Stimulated activated CD8-positive, alpha-beta memory T cell treated with anti-CD3 and anti-CD28 coated beads, Interleukin-2, amount 100 ng/mL, for 1 hour (primary cell): Measurements from ENCODE around the gene DNAJB12.
"Not testable (repeated sequence)": the region's sequence is repeated elsewhere in the genome, so short reads cannot be mapped to it uniquely, and the experiment has no call there.

Experiments used
- DNase-seq, 2 donors: peaks; one replicate each; pipeline ENCODE4 v3.0.0-alpha.2; 2020; ENCODE audit warnings: low read depth in 2 of 2

Gene DNAJB12

DNA sequence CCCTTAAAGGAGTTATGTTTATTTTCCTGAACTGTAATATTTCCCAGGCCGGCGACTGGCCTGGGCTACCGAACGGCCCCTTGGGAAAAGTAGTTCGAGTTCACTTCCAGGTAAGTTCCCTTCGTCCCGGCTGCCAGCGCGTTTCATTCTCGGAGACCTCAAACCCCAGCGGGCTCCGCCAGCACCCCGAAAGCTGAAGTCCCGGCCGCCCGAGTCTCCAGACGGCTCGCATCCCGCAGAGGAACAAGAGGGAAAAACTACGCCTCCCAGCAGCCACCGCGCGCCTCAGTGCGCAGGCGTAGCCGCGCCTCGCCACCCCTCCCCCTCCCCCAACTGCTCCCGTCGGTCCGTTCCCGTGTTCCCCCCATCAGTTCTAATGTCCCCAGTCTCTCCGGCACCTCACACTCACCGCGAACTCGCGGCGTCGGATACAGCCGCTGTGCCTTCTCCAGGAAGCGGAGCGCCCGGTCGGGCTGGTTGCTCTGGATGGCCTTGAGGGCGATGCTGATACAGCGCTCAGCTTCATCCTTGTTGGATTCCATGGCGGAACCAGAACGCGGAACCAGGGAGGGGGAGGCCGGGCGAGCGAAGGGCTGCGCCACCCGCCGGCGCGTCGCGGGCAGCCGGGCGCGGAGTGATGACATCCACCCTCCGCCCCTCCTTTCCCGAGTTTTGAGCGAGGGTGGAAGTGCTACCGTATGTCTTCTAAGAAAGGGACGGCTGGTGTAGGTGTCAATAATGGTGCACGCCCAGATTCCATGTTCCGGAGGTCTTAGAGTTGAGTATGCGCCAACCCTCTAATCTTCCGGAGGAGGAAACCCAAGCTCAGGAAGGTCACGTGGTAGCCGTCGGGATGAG lies at the start of gene DNAJB12:
Gene DNAJB12 (minus strand): TSS at position 564 of the 858 bp plus-strand sequence. CDS start 22 bp downstream, at position 542.
- peak; percentile 72 to 75 for DNase-seq

- not testable (repeated sequence) for DNase-seq
Measured at GRCh38 chr10:72395581-72395980, 40.9 kb upstream of the DNAJB12 start.

DNA sequence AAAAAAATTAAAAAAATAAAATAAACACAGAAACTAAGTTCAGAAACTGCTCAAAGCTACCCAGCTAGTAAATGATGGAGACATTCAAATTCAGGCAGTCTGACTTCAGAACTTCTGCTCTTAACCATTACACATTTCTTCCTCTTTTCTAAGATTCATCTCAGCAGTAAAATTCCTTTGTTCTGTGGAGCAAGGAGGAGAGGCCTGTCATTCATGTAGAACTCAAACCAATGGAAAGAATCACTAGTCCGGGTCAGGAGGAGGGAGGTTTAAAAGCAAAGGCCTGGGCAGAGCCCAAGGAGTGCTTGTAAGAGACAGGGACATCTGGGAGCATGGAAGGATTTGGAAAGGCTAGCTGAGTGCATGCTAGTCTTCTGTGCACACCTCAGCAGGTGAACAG lies 37.9 kb upstream of the DNAJB12 start:
- DNase-seq: no peak

- DNase-seq: no peak
Measured at GRCh38 chr10:72390764-72391163, 36.0 kb upstream of the DNAJB12 start.

DNA sequence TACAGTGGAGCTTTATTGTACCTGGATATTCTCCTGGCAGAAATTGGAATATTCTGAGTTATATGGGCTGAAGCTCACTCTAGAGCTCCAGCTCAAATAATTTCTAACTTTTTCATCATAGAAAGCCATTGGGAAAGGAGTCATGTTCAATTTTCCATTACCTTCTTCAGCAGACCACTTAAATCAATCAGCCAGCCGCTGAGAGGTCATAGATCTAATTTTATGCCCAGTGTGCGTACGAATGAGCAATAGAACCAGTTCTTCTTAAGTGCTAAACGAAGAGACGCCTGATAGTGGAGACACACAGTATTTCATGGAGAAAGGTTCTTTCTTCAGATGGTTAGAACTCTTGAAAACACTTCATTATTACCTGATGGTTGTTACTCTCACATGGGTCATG lies 35.0 kb upstream of the DNAJB12 start:
- no peak for DNase-seq

DNA sequence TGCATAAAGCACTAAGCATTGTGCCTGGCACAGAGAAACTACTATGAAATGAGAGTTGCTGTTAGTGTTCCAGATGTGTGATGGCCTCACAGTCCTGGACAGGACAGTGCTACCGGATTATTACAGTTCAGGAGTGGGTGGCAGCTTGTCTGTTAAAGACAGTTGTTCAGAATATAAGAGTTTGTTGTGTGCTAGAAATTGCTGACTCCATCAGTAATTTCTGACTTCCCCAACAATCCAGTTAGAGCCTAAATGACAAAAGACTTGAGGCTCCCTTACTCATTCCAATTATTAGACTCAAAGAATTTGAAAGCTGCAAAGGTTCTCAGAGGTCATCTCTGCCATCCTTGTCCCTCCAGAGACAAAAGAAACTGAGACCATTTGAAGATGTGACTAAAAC lies 34.3 kb upstream of the DNAJB12 start:
- no peak for DNase-seq

GRCh38 chr10:72388062-72388461 lies 33.3 kb upstream of the DNAJB12 start:
- no peak for DNase-seq

GRCh38 chr10:72386916-72387586 lies 32.3 kb upstream of the DNAJB12 start:
- DNase-seq: no peak

- DNase-seq: no peak
Measured at GRCh38 chr10:72385724-72386123, 31.0 kb upstream of the DNAJB12 start.

DNA sequence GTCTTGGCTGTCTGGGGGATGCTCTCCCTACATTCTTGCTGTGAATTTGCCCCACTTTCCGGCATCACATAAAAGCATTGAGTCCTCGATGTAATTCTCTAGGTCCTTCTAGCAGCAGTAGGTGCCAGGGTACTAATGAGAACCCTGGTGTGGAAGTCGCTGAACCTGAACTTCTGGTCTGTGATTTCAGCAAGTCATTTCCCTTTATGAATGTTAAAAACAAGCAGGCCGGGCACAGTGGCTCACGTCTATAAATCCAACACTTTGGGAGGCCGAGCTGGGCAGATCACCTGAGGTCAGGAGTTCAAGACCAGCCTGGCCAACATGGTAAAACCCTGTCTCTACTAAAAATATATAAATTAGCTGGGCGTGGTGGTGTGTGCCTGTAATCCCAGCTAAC lies 30.3 kb upstream of the DNAJB12 start:
- not testable (repeated sequence) for DNase-seq

- no peak for DNase-seq
Measured at GRCh38 chr10:72379776-72380175, 25.1 kb upstream of the DNAJB12 start.

GRCh38 chr10:72379062-72379461 lies 24.3 kb upstream of the DNAJB12 start:
- DNase-seq: no peak

DNA sequence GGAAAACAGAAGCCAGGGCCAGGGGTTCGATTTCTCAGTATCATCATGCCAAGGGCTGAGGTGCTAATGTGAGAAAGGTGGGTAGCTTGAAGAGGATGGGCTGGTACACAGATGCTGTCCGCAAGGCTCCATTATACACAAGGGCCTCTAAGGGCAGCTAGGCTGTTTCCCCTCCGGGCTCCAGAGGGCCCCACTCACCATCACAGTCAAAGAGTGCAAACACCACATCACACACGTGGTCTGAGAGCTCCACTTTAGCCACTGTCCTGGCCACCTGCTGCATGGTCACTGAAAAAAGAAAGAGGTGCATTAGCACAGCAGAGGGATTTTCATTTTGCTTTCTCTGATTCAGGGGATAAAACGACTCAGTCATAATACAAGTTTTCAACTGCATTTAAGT lies 20.9 kb upstream of the DNAJB12 start:
- no peak for DNase-seq

DNA sequence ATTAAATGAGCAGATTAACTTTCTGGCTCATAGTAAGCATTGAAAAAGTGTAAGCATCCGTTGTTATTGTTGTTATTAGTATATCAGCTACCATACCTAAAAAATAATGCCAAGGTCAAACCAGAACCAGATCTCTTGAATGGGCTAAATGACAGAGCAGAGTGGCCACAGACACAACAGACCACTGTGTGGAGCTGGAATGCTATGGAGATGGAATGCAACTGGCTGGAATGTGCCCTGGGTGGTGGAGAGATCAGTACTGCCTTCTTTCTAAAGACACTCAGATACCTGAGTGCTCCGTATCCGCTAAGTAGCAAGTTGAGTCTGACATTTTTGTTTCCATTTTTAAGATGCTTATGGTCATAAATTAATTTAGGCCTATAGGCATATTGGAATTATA lies 20.5 kb upstream of the DNAJB12 start:
- DNase-seq: no peak

DNA sequence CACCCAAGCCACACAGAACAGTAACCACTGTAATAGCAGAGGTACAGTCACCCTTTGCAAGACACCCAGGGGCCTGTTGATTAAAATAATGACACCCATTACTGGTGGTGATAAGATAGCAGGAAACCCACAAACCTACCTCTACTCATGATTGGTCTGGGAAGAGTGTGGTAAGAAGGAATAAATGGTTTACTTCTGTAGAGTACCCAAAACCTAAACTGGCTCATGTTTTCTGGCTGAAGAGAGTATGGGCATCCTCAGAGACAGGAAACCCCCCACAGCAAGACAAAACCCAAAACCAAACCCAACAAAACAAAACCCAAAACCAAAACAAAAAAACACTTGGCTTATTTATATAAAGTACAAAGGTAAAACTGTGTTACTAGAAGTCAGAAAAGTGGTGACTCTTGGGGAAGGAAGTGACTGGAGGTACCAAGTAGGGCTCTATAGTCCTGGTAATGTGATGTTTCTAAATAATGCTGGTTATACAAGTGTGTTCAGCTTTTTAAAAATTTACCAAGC lies 15.5 kb upstream of the DNAJB12 start:
- DNase-seq: no peak

- no peak for DNase-seq
Measured at GRCh38 chr10:72367301-72367960, 12.7 kb upstream of the DNAJB12 start.

DNA sequence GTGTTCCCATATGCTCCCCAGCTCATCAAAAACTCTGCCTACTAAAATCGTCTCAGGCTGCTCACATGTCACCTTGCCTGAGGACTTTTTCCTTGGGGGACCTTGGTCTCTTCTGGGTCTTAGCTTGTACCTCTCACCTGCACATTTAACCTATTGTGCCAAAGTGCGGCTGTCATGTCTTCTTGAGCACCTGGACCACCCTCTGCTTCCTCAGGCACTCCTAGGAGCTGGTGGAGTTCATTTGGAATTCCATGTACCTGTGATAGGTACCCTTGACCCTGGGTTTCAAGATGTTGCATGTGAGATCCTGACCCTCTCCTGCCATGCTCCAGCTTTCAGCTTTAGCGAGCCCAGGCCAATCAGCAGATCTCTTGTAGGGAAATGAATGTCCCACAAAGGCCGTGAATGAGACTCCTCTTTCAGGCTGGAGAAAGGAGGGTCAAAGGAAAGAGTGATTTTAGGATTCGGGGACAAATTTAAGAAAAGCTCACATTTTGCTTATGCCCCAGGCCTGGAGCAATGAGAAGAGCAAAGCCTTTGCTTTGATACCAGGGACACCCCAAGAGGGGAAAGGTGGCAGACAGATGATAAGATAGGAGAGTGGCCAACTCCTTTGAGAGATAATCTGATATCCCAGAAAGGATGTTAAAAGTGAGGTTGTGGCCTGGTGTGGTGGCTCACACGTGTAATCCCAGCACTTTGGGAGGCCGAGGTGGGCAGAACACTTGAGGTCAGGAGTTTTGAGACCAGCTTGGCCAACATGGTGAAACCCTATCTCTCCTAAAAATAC lies 10.6 kb upstream of the DNAJB12 start:
- no peak for DNase-seq

DNA sequence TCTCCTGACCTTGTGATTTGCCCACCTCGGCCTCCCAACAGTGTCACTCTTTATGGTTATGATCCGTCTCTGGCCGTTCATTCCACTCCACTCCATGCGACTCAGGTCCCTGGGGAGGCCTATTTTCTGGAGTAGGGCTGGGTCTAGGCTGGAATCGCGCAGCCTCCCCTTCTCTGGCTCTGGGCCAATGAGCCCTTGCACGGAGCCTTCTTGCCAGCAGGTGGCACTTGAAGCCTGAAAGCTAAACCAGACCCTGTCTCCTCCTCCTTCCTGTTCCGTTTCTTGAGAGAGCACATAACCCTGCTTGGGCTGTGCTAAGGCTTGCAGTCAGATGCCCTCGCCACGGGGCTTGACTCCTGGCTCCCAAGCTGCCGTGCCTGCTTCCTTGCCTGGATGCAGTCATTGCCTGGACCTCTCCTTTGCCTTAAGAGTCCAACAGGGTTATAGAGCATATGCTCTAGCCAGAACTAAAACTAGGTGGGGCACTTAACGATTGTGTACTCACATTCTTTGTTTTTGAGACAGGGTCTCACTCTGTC lies 9.6 kb upstream of the DNAJB12 start:
- DNase-seq: peak; percentile 58 to 65

DNA sequence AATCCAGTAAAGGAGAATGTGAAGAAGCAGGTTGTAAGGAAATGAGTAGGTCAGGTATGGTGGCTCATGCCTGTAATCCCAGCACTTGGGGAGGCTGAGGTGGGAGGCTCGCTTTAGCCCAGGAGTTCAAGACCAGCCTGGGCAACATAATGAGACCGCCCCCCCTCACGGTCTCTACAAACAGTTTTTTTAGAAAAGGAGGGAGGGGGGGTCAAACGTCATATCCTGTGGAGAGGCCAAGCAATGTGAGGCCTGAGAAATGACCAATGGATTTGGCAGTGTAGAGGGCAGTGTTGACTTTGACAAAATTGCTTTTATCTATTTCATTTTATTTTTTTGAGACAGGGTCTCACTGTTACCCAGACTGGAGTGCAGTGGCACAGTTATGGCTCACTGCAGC lies 2.3 kb upstream of the DNAJB12 start:
- DNase-seq: no peak

DNA sequence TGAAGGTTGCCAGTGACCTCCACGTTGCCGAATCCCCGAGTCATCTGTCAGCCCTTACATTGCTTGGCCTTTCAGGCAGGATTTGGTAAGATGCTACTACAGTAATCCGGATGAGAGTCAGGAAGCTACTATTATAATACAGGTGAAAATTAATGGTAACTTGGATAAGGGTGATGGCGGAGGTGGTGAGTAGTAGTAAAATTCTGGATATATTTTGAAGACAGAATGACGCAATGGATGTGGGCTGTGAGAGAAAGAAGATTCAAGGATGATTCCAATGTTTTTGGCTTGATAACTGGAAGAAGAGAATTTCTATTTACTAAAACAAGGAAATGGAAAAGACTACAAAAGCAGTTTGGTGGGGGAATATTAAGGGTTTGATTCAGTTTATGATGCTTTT lies 1.4 kb upstream of the DNAJB12 start:
- DNase-seq: no peak

DNA sequence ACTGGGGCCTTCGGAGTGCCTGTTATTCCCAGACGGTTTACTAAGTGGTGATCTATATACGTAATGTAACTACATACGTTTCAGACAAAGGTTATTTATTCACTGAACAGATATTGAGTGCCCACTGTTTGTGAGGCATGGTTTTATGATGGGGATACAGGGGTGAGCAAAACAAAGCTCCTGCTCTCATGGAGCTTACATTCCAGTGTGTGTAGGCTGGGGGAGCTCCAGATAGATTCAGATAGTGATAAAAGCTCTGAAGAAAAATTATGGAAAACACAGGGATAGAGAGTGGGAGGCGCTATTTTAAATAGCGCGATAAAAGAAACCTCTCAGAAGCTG lies 466 bp upstream of the DNAJB12 start:
- DNase-seq: no peak
